ENCODE measurements around the gene PLTP.

Gene PLTP

GRCh38 chr20:45919542-45920399 lies 7.8 kb upstream of the PLTP start:
- TF ChIP-seq, protein P1, sequence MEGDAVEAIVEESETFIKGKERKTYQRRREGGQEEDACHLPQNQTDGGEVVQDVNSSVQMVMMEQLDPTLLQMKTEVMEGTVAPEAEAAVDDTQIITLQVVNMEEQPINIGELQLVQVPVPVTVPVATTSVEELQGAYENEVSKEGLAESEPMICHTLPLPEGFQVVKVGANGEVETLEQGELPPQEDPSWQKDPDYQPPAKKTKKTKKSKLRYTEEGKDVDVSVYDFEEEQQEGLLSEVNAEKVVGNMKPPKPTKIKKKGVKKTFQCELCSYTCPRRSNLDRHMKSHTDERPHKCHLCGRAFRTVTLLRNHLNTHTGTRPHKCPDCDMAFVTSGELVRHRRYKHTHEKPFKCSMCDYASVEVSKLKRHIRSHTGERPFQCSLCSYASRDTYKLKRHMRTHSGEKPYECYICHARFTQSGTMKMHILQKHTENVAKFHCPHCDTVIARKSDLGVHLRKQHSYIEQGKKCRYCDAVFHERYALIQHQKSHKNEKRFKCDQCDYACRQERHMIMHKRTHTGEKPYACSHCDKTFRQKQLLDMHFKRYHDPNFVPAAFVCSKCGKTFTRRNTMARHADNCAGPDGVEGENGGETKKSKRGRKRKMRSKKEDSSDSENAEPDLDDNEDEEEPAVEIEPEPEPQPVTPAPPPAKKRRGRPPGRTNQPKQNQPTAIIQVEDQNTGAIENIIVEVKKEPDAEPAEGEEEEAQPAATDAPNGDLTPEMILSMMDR (IDR thresholded peaks at IDR 0.05): no peak

DNA sequence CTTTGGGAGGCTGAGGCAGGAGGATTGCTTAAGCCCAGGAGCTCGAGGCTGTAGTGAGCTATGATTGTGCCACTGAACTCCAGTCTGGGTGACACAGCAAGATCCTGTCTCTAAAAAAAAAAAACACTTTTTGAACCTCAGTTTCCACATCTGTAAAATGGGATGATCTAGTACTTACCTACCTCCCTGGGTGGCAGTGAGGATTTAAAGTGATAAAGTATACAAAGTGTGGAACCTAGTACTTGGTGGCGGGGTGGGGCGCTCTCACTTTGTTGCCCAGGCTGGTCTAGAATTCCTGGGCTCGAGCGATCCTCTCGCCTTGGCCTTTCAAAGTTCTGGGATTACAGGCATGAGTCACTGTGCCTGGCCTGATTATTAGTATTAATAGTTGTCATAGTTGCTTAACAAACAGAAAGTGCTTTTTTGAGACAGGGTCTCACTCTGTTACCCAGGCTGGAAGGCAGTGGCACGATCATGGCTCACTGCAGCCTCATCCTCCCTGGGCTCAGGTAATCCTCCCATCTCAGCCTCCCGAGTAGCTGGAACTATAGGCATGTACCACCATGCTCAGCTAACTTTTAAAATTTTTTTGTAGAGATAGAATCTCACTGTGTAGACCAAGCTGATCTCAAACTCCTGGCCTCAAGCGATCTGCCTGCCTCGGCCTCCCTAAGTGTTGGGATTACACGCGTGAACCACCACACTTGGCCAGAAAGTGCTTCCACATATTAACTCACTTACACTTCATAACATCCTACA lies 7.0 kb upstream of the PLTP start:
- TF ChIP-seq, protein P1 (IDR thresholded peaks at IDR 0.05): no peak

GRCh38 chr20:45918182-45918737 lies 6.3 kb upstream of the PLTP start:
- TF ChIP-seq, protein P1 (IDR thresholded peaks at IDR 0.05): no peak

DNA sequence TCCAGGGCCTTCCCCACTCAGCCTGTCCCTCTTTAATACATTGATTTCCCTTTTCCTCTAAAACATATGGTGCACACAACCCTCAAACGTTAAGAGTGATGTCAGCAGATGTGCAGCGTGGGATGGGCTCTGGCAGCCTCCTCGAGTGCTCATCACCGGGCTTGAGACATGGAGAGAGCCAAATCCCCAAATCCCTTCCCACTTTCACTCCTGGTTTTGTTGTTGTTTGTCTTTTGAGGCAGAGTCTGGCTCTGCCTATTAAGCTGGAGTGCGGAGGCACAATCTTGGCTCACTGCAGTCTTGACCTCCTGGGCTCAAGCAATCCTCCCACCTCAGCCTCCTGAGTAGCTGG lies 5.8 kb upstream of the PLTP start:
- TF ChIP-seq, protein P1 (IDR thresholded peaks at IDR 0.05): no peak

DNA sequence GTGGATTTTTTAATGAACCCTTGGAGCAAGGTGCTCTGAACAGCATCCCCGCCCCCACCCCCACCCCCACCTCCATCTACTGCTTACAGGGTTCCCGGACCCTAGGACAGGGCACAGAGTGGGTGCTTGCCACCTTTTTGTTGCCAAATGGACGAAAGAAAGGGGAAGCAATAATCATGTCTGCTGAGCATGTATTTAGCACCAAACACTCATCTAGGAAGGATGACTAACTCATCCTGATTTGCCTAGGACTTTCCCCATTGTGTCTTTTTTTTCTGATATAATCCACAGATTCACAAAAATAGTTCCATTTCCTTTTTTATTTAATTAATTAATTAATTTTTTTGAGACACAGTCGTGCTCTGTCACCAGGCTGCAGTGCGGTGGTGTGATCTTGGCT lies 1.2 kb upstream of the PLTP start:
- TF ChIP-seq, protein P1 (IDR thresholded peaks at IDR 0.05): no peak

DNA sequence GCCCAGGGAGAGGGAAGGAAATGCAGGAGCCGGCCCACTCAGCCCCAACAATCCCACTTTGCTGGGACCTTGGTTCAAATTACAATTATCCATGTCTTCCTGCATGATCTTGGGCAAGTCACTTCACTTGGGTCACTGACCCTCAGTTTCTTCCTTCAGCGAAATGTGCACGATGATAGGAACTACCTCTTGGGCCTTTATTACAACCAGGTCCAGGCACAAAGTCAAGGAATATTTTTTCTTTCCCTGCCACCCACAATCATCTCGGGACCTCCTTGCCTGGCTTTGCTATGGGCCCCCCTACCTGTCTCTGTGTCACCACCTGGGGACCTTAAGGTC lies 358 bp upstream of the PLTP start:
- TF ChIP-seq, protein P1 (IDR thresholded peaks at IDR 0.05): no peak

- TF ChIP-seq, protein P1 (IDR thresholded peaks at IDR 0.05): no peak
These were observed 1.1 kb downstream of the PLTP start for GRCh38 chr20:45910670-45911485.

Measured in LNCAP (cell line).